T-helper 1 cell treated with Interleukin-12 subunit alpha and Interleukin-12 subunit beta and Interleukin-4 antibody, amounts not matched to agents 30 μg/mL and 1 μg/mL, for 36 hours (primary cell): ENCODE results near the gene LCP2.
"Not testable (repeated sequence)": the region's sequence is repeated elsewhere in the genome, so short reads cannot be mapped to it uniquely, and the experiment has no call there.

Source experiments
- H3K27ac Mint-ChIP-seq: one replicate; pipeline ENCODE4 v1.8.0; 2021; ENCODE audit warnings: mild to moderate bottlenecking, mixed read lengths
- H3K27me3 Mint-ChIP-seq: one replicate; pipeline ENCODE4 v1.8.0; 2021; ENCODE audit warnings: low read depth, mixed read lengths
- H3K36me3 Mint-ChIP-seq: one replicate; pipeline ENCODE4 v1.8.0; 2021; ENCODE audit warnings: low read depth, mixed read lengths
- H3K4me1 Mint-ChIP-seq: one replicate; pipeline ENCODE4 v1.8.0; 2021; ENCODE audit warnings: low read depth, mixed read lengths
- H3K4me3 Mint-ChIP-seq: one replicate; pipeline ENCODE4 v1.8.0; 2021; ENCODE audit warnings: mild to moderate bottlenecking, moderate library complexity, mixed read lengths
- H3K9me3 Mint-ChIP-seq: one replicate; pipeline ENCODE4 v1.8.0; 2021; ENCODE audit warnings: mixed read lengths

LCP2 gene

GRCh38 chr5:170248172-170248930, 49.2 kb downstream of the LCP2 start:
- Mint-ChIP-seq H3K27ac (no peak overlapping the region), H3K4me1 (peaks cover 14% of the 10 kb centered on the region)

DNA sequence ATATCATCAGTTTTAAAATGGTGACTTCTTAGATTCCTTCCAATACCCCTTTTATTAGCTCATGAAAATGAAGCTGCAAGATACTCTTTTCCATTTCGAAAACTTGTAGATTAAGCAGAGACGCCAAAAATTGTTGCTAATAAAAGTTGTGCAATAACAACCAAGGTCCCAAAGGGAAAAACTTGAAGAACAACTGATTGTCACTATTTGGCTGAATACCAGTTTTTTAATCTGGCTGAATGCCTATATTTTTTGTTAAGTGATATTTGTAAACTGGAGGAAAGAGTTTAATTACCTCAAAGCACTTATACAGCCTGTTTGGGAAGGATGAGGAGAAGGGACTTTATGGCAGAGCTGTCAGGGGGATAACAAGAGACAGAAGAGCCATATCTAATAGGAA, 50.2 kb downstream of the LCP2 start:
- no peak overlapping the region for H3K27ac Mint-ChIP-seq
- H3K27me3 Mint-ChIP-seq = no peaks in the 10 kb centered on the region
- H3K36me3 Mint-ChIP-seq = peaks cover 68% of the 10 kb centered on the region
- peaks cover 14% of the 10 kb centered on the region for H3K4me1 Mint-ChIP-seq
- no peak overlapping the region for H3K4me3 Mint-ChIP-seq
- peaks cover 14% of the 10 kb centered on the region for H3K9me3 Mint-ChIP-seq

More at GRCh38 chr5:170248172-170248930, 49.2 kb downstream of the LCP2 start:
- peaks cover 14% of the 10 kb centered on the region for H3K9me3 Mint-ChIP-seq
- peaks cover 77% of the 10 kb centered on the region for H3K36me3 Mint-ChIP-seq
- no peaks in the 10 kb centered on the region for H3K27me3 Mint-ChIP-seq
- H3K4me3 Mint-ChIP-seq = no peak overlapping the region

GRCh38 chr5:170246126-170246870, 51.3 kb downstream of the LCP2 start:
- Mint-ChIP-seq H3K4me3 (no peak overlapping the region), H3K9me3 (peaks cover 14% of the 10 kb centered on the region), H3K27ac (peak overlapping the region; percentile 60), H3K4me1 (peaks cover 11% of the 10 kb centered on the region), H3K36me3 (peaks cover 59% of the 10 kb centered on the region), H3K27me3 (no peaks in the 10 kb centered on the region)

- Mint-ChIP-seq H3K36me3 (peaks cover 50% of the 10 kb centered on the region), H3K9me3 (peaks cover 14% of the 10 kb centered on the region)
- H3K27ac Mint-ChIP-seq, H3K4me1 Mint-ChIP-seq, H3K27me3 Mint-ChIP-seq, H3K4me3 Mint-ChIP-seq: not testable (repeated sequence)
Measured at GRCh38 chr5:170245436-170245835, 52.1 kb downstream of the LCP2 start.

DNA sequence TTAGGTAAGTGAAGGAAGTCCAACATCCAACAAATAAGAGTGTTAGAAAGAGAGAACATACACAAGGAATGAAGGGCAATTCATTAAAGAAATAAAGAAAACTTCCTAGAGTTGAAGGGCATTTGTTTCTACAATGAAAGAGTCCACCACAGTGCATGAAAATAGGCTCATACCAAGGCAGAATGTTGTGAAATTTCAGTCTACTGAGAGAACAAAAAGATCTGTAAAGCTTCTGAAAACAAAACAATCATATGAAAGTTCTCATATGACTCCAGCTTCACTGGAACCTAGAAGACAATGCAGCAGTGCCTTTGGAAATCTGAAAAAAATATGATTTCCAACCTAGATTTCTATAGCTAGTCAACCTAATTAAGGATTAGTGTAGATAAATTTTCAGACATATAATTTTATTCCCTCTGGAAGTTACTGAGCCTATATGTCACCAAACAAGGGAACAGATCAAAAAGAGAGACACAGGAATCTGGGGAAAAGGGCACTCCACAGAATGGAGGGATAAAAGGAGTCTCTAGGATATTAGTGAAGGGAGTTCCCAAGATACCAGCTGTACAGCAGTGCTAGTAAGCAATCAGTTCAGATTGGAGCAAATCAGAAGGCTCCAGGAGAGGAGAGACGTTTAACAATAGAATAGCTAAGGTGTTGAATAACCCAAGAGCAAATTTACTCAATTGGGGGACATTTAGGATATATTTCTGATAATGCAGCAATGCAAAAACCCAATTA, 59.0 kb downstream of the LCP2 start:
- Mint-ChIP-seq H3K36me3 (peaks cover 21% of the 10 kb centered on the region), H3K27me3 (no peaks in the 10 kb centered on the region), H3K9me3 (no peaks in the 10 kb centered on the region), H3K4me3 (no peak overlapping the region), H3K27ac (no peak overlapping the region), H3K4me1 (no peaks in the 10 kb centered on the region)

- Mint-ChIP-seq H3K27me3 (no peaks in the 10 kb centered on the region), H3K27ac (no peak overlapping the region), H3K36me3 (peaks cover 21% of the 10 kb centered on the region), H3K9me3 (no peaks in the 10 kb centered on the region), H3K4me3 (no peak overlapping the region), H3K4me1 (no peaks in the 10 kb centered on the region)
Measured at GRCh38 chr5:170235876-170236864, 61.4 kb downstream of the LCP2 start.

- H3K27ac Mint-ChIP-seq = no peak overlapping the region
- H3K9me3 Mint-ChIP-seq = no peaks in the 10 kb centered on the region
- no peak overlapping the region for H3K4me3 Mint-ChIP-seq
- H3K36me3 Mint-ChIP-seq = peaks cover 15% of the 10 kb centered on the region
- H3K27me3 Mint-ChIP-seq = no peaks in the 10 kb centered on the region
- no peaks in the 10 kb centered on the region for H3K4me1 Mint-ChIP-seq
Measured at GRCh38 chr5:170233358-170233892, 64.2 kb downstream of the LCP2 start.

GRCh38 chr5:170232786-170233185, 64.8 kb downstream of the LCP2 start, which contains the start of gene C5orf58:
TSS of gene C5orf58 (plus strand) at chr5:170232985. CDS start at chr5:170234977, 1,992 bp downstream.
- no peaks in the 10 kb centered on the region for H3K4me1 Mint-ChIP-seq
- no peak within 1 kb of the TSS for H3K4me3 Mint-ChIP-seq
- no peak within 1 kb of the TSS for H3K27ac Mint-ChIP-seq
- no peaks in the 10 kb centered on the region for H3K9me3 Mint-ChIP-seq
- H3K36me3 Mint-ChIP-seq = peaks cover 12% of the 10 kb centered on the region
- H3K27me3 Mint-ChIP-seq = no peaks in the 10 kb centered on the region

- H3K9me3 Mint-ChIP-seq = no peaks in the 10 kb centered on the region
- no peak overlapping the region for H3K4me3 Mint-ChIP-seq
- H3K27me3 Mint-ChIP-seq = no peaks in the 10 kb centered on the region
- H3K4me1 Mint-ChIP-seq = peaks cover 6% of the 10 kb centered on the region
- H3K27ac Mint-ChIP-seq = no peak overlapping the region
- peaks cover 3% of the 10 kb centered on the region for H3K36me3 Mint-ChIP-seq
Measured at GRCh38 chr5:170228762-170229435, 68.7 kb downstream of the LCP2 start.

DNA sequence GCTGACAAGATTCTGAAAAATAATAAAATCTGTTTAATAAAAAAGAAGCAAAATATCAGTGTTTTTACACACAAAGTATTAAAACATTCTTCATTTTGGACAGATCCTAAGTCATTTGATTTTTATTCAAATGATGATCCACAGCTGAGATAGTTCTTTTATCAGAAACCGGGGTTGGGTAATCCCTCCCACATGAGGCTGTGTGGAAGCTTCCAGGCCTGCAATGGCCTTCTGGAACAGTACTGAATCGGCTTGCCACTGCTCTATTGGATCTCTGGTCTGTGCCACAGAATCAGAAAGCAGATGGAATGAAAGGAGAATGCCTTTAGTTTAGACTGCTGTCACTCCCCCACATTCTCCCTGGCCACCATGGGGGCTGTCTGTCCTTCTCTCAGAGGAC, 70.9 kb downstream of the LCP2 start:
- Mint-ChIP-seq H3K4me1 (peaks cover 6% of the 10 kb centered on the region), H3K27ac (no peak overlapping the region), H3K36me3 (peaks cover 3% of the 10 kb centered on the region), H3K9me3 (no peaks in the 10 kb centered on the region), H3K4me3 (no peak overlapping the region), H3K27me3 (no peaks in the 10 kb centered on the region)

DNA sequence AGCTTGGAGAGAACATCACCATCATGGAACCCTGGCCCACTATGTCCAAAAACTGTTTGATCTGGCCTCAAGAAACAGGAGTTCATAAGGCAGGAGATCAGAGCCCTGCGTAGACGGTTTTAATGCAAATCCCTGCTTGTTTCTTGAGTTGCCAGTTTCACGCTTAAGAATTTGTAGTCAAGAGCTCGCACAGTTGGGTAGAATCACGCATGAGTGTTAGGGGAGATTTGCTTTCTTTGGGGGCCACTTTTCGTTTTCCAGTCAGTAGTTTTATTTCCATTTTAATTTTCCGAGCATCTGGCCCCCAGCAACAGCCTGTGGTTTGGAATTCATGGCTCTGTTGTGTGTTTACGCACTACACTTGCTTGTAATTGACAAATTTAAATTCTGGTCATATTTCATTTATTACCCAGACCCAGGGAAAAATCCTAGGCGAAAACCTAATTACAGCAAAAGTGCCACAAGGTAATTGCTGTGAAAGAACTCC, 71.4 kb downstream of the LCP2 start:
- no peaks in the 10 kb centered on the region for H3K9me3 Mint-ChIP-seq

DNA sequence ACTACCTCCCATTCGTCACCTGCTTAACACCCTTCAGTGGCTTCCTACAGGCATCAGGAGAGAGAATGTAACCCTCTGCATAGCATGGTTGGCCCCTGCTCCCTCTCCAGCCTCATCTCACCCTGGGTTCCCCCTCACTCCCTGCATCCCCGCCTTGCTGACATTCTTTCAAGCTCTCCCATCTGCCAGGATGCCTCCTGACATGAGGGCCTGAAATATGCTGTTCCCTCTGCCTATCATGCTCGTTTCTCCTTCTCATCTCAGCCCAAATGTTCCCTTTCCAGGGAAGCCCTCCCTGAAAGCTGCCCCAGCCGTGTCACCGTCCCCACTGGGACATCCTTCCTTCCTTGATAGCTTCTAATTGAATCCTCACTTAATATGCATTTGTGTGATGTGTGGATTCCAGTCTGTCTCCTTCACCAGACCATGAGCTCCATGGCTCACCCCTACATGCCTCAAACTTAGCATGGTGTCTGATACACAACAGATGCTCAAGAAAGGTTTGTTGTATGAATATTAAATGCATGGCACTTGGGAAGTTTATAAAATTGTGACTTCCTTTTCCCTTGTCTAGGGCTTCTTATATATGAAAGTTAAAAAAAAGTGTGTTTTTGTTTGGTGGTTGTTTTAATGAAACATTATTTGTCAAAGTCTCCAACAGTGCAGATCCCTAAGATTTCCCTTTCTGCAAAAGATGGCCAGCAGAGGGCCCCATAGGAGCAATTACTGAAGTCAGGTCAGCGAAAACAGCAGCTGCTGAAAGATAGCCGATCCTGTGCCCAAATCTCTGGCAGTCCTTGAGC, 72.0 kb downstream of the LCP2 start:
- peaks cover 6% of the 10 kb centered on the region for H3K4me1 Mint-ChIP-seq
- no peaks in the 10 kb centered on the region for H3K9me3 Mint-ChIP-seq
- H3K27me3 Mint-ChIP-seq = no peaks in the 10 kb centered on the region
- H3K27ac Mint-ChIP-seq = no peak overlapping the region
- no peak overlapping the region for H3K4me3 Mint-ChIP-seq
- peaks cover 3% of the 10 kb centered on the region for H3K36me3 Mint-ChIP-seq

More for the DNA sequence above, 71.4 kb downstream of the LCP2 start:
- Mint-ChIP-seq H3K36me3 (peaks cover 3% of the 10 kb centered on the region), H3K27ac (no peak overlapping the region), H3K4me3 (no peak overlapping the region), H3K27me3 (no peaks in the 10 kb centered on the region), H3K4me1 (peaks cover 6% of the 10 kb centered on the region)
